Measurements from ENCODE around the gene ACVR1B. TPM values are rescaled to one million over a fixed set of nuclear protein-coding genes. Genes with fewer than 3 reads are reported as not detected.

Gene ACVR1B
- total and polyA plus RNA-seq, 2 of the 8 experiments (the other 6 are each of a cell fraction or from before 2014, with no cell fraction given): 16.0 to 19.2 TPM

DNA sequence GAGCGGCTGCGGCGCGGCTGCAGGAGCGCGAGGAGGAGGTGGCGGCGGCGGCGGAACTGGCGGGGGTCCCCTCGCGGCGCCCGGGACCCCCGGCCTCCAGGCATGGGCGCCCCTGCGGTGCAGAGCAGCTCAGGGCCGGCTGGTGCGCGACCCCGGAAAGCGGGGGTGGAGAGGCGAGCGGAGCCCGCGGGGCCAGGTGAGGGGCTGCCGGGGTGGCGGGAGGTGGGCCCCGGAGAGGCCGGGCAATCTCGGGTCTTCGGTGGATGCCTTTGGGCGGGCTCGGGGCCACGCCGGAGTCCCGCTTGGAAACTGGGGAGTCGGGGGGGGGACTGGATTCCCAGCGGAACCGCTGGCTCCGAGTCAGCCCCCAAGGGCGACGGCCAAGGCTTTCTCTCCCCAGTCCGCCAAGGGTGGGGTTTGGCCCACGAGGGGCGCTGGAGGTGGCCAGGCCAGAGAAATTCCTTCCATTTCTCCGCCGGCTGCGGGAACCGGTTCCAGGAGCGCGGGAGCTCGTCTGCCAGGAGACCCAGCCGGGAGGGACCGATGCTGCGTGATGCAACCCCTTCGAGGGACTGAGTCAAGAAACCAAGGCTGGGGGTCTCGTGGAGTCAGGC, 85.9 kb downstream of the ACVR1B start:
- WGBS, 2 experiments (ENCODE audit: extremely low coverage in 1 of 2, insufficient coverage in 1 of 2, insufficient read length in 1 of 2, insufficient replicate concordance in 2 of 2, low coverage in 1 of 2, low lambda C conversion rate in 2 of 2, missing lambda C conversion rate in 1 of 2): 5% methylated on average over 15 of the region's 59 CpGs; no CpG with 5 or more reads in 1 of the 2 experiments
- no peak overlapping the region for H3K23ac ChIP-seq (ENCODE audit: insufficient read length)
- peaks cover 0 to 24% of the 10 kb centered on the region in 2 experiments; a peak in 3 of 4 replicates for H3K79me2 ChIP-seq (ENCODE audit: control insufficient read depth in 1 of 2, insufficient read depth in 2 of 2, low read length in 2 of 2)
- no peak overlapping the region for H2BK20ac ChIP-seq (ENCODE audit: low read length)
- peaks cover 2 to 11% of the 10 kb centered on the region in 2 experiments for H4K20me1 ChIP-seq (replicated peaks in 1 of 2; ENCODE audit: control insufficient read depth in 1 of 2, insufficient read depth in 2 of 2, low read length in 2 of 2)
- H3K4me2 ChIP-seq (ENCODE audit: insufficient read depth in 1 of 2, low read depth in 2 of 2, low read length in 2 of 2): peak overlapping the region; percentile 67 to 81
- no peak overlapping the region for H2AK5ac ChIP-seq (ENCODE audit: low read depth, low read length)
- no peak overlapping the region for H4K91ac ChIP-seq (replicated peaks; ENCODE audit: insufficient read length, low read length)
- H3K4me1 ChIP-seq (replicated peaks in 1 of 4; ENCODE audit: control insufficient read depth in 3 of 4, insufficient read depth in 4 of 4, low read length in 3 of 4): peaks cover 4 to 10% (median 6%) of the 10 kb centered on the region in 4 experiments; a peak in 6 of 7 replicates
- H2BK15ac ChIP-seq (ENCODE audit: low read length): 0 out of 2 replicates have a peak overlapping the region, but pooled peaks have one; percentile 72
- no peak overlapping the region for H3K14ac ChIP-seq (ENCODE audit: insufficient read length)
- H4K5ac ChIP-seq (ENCODE audit: insufficient read length, low read depth, low read length): no peak overlapping the region
- no peaks in the 10 kb centered on the region for H3K36me3 ChIP-seq (ENCODE audit: control insufficient read depth in 2 of 4, insufficient read depth in 4 of 4, low read length in 3 of 4)
- peak overlapping the region; percentile 78 for H3K18ac ChIP-seq (ENCODE audit: extremely low read depth, low read length)
- no peak overlapping the region for H2AFZ ChIP-seq (ENCODE audit: low read length)
- H2BK12ac ChIP-seq (ENCODE audit: low read depth, low read length): 0 out of 2 replicates have a peak overlapping the region, but pooled peaks have one; percentile 39
- H3K79me1 ChIP-seq (ENCODE audit: low read depth, low read length): peaks cover 4% of the 10 kb centered on the region; the same call in 1 of the 2 replicates
- H2BK5ac ChIP-seq (ENCODE audit: low read depth, low read length): no peak overlapping the region
- FAIRE-seq: no peak
- H3K9ac ChIP-seq (replicated peaks in 1 of 4; ENCODE audit: extremely low read depth in 1 of 4, low read depth in 3 of 4, low read length in 3 of 4): peak overlapping the region; percentile 63 to 93 (median 82)
- POLR2A ChIA-PET (ENCODE audit: partially characterized antibody): interaction anchor here (0.7 to 6.6 kb wide), 16 partner anchors 9 to 186 kb away, joined by 3 to 56 read pairs (median 4); partner anchors contain the start of genes ATG101, NR4A1 and SMIM41
- DNase-seq (ENCODE audit: low read depth in 1 of 2, low spot score in 2 of 2): peak in 1 of 2 experiments; percentile 75
- peak overlapping the region; percentile 88; the same call in 1 of the 2 replicates for H4K8ac ChIP-seq (ENCODE audit: extremely low read depth, insufficient read depth, low read length)
- no peak overlapping the region for H2BK120ac ChIP-seq (replicated peaks; ENCODE audit: low read depth, low read length)
- peak overlapping the region; percentile 44 to 92 (median 66) for H3K4me3 ChIP-seq (ENCODE audit: extremely low read depth in 1 of 4, insufficient read depth in 2 of 4, low read depth in 3 of 4, low read length in 4 of 4)
- no peak overlapping the region for H3K4ac ChIP-seq (replicated peaks; ENCODE audit: insufficient read length, low read depth, low read length)
- no peak overlapping the region for H3K56ac ChIP-seq (replicated peaks; ENCODE audit: insufficient read length, low read depth, low read length)
- H3K27me3 ChIP-seq (replicated peaks in 1 of 4; ENCODE audit: control insufficient read depth in 3 of 4, extremely low read depth in 1 of 4, insufficient read depth in 3 of 4, low read length in 3 of 4): peaks cover 2 to 32% (median 22%) of the 10 kb centered on the region in 4 experiments; a peak in 6 of 7 replicates
- H3K27ac ChIP-seq (ENCODE audit: low read depth, low read length): no peak overlapping the region
- CTCF ChIA-PET (ENCODE audit: partially characterized antibody): interaction anchor here (0.7 to 15.8 kb wide), 9 partner anchors 10 to 85 kb away, joined by 3 to 294 read pairs (median 5); no protein-coding TSS in a partner anchor
- peaks cover 2% of the 10 kb centered on the region; the same call in 1 of the 2 replicates for H3K23me2 ChIP-seq (ENCODE audit: low read depth, low read length)
- no peaks in the 10 kb centered on the region for H3K9me3 ChIP-seq (ENCODE audit: insufficient read depth in 2 of 2, low read depth in 1 of 2, low read length in 1 of 2)
- TF ChIP-seq SUZ12 (IDR thresholded peaks at IDR 0.05; ENCODE audit: low read length) (no peak), MAFK (IDR thresholded peaks at IDR 0.05; ENCODE audit: low read depth, low read length) (no peak), RAD21 (IDR thresholded peaks at IDR 0.05 in 1 of 2, conservative IDR thresholded peaks at IDR 0.05 in 1 of 2; ENCODE audit: low read depth in 2 of 2, low read length in 2 of 2) (no peak), EZH2 (IDR thresholded peaks at IDR 0.05; ENCODE audit: low read depth, low read length, severe bottlenecking) (peak; percentile 26), TAF1 (IDR thresholded peaks at IDR 0.05; ENCODE audit: low read depth, low read length) (peak; percentile 58; the same call in 1 of the 2 replicates), KDM4A (IDR thresholded peaks at IDR 0.05; ENCODE audit: low read depth, low read length, severe bottlenecking) (peak; percentile 8), ASH2L (IDR thresholded peaks at IDR 0.05; ENCODE audit: low read length) (no peak), HDAC2 (IDR thresholded peaks at IDR 0.05; ENCODE audit: borderline replicate concordance in 1 of 2, low read depth in 2 of 2, low read length in 2 of 2) (0 out of 4 replicates have a peak, but pooled peaks of 1 of the 2 experiments have one; percentile 0), KDM1A (IDR thresholded peaks at IDR 0.05; ENCODE audit: borderline replicate concordance, low read length) (no peak), POLR2A (IDR thresholded peaks at IDR 0.05; ENCODE audit: control extremely low read depth in 1 of 2, low read depth in 2 of 2, low read length in 2 of 2) (peak in 1 of 2 experiments; percentile 61; a peak in 1 of 3 replicates), JUND (IDR thresholded peaks at IDR 0.05; ENCODE audit: low read length) (no peak)
